ENCODE results near the gene NADK2.

Gene NADK2

GRCh38 chr5:36179950-36180349 lies 61.8 kb downstream of the NADK2 start:
- peak overlapping the region; percentile 79 for H3K27ac ChIP-seq
- no peak for TF ChIP-seq CTCF (conservative IDR thresholded peaks at IDR 0.05)

- peak overlapping the region; percentile 79; the same call in 1 of the 2 replicates for H3K27ac ChIP-seq
- TF ChIP-seq CTCF (conservative IDR thresholded peaks at IDR 0.05): no peak
Measured at GRCh38 chr5:36178524-36178890, 63.2 kb downstream of the NADK2 start.

GRCh38 chr5:36177715-36178523 lies 63.8 kb downstream of the NADK2 start:
- H3K27ac ChIP-seq: peak overlapping the region; percentile 79; the same call in 1 of the 2 replicates
- peak; percentile 87 for TF ChIP-seq CTCF (conservative IDR thresholded peaks at IDR 0.05)

- TF ChIP-seq CTCF (conservative IDR thresholded peaks at IDR 0.05): no peak
- H3K27ac ChIP-seq: no peak overlapping the region
Measured at GRCh38 chr5:36177154-36177553, 64.6 kb downstream of the NADK2 start.

- H3K27ac ChIP-seq: no peak overlapping the region
- TF ChIP-seq CTCF (conservative IDR thresholded peaks at IDR 0.05): no peak
Measured at GRCh38 chr5:36175043-36175442, 66.7 kb downstream of the NADK2 start.

- no peak for TF ChIP-seq CTCF (conservative IDR thresholded peaks at IDR 0.05)
- no peak overlapping the region for H3K27ac ChIP-seq
Measured at GRCh38 chr5:36174119-36174518, 67.6 kb downstream of the NADK2 start.

- no peak overlapping the region for H3K27ac ChIP-seq
- TF ChIP-seq CTCF (conservative IDR thresholded peaks at IDR 0.05): no peak
Measured at GRCh38 chr5:36173426-36173825, 68.3 kb downstream of the NADK2 start.
